Ovary (tissue), 9 donors: ENCODE data around the gene IFT74. TPM values are rescaled to one million over a fixed set of nuclear protein-coding genes. Genes with fewer than 3 reads are reported as not detected.

ENCODE experiments used
- DNase-seq, 5 donors: peaks; one replicate each; pipeline ENCODE4 v3.0.0-alpha.2; 2019 to 2020
- H3K27ac ChIP-seq, 2 donors: fragments of 200-600 bp; one replicate each; pipeline versions ENCODE4 v1.5.1 to v1.8.0; 2019 to 2022
- H3K27me3 ChIP-seq: fragments of 200-600 bp; one replicate; pipeline ENCODE4 v1.8.0; 2022
- H3K36me3 ChIP-seq: fragments of 200-600 bp; sonication (generic); one replicate; pipeline ENCODE4 v1.5.1; 2019
- H3K4me1 ChIP-seq: one replicate; pipeline ENCODE4 v1.8.1; 2013; ENCODE audit warnings: mild to moderate bottlenecking, moderate library complexity; ENCODE audit not compliant: insufficient read depth
- H3K4me3 ChIP-seq: fragments of 200-600 bp; sonication (generic); one replicate; pipeline ENCODE4 v1.5.1; 2017
- H3K9me3 ChIP-seq, 2 donors: fragments of 200-600 bp in 1 of 2; sonication (generic) in 1 of 2; one replicate each; pipeline versions ENCODE4 v1.5.1 to v1.8.1; 2013 to 2019; ENCODE audit warnings: mild to moderate bottlenecking in 1 of 2, moderate library complexity in 1 of 2
- CTCF ChIP-seq, 3 donors: fragments of 450-650 bp in 2 of 3; fragments of 200-600 bp in 1 of 3; IDR thresholded peaks; one replicate each; pipeline versions ENCODE4 v1.5.1 to v1.8.0; 2016 to 2022; ENCODE audit warnings: antibody characterized with exemption in 3 of 3, mild to moderate bottlenecking in 1 of 3
- EP300 ChIP-seq: sonication (generic); formaldehyde crosslinking; IDR thresholded peaks from one replicate; pipeline ENCODE4 v1.6.1; 2017; ENCODE audit warnings: antibody characterized with exemption
- POLR2A ChIP-seq: fragments of 450-650 bp; IDR thresholded peaks from one replicate; pipeline ENCODE4 v1.6.1; 2017; ENCODE audit warnings: antibody characterized with exemption, mild to moderate bottlenecking, moderate library complexity
- WGBS, 3 donors: extraction: QIAGEN DNeasy Blood & Tissue Kit in 1 of 3; methylation state at CpG; one replicate each; pipeline versions ENCODE4 v1.1.5 to v1.1.7; 2013 to 2017; 5-methylcytosine and 5-hydroxymethylcytosine counted together
- intact Hi-C, 4 donors: fragments of 100-400 bp; cut with DNase I; formaldehyde crosslinking; loops; one replicate each; pipeline versions ENCODE4 v1.11.0 to v1.15.1; 2022 to 2023
- polyA plus RNA-seq, 2 donors: library from polyadenylated mRNA; stranded (reverse); fragments of 200-250 nt in 1 of 2; fragments of 350-450 nt in 1 of 2; fragmentation: Illumina TruSeq in 1 of 2; extraction: RNeasy Lipid Tissue Mini Kit (QIAGEN cat#74804) in 1 of 2; gene quantifications; one replicate each; pipeline ENCODE4 v1.2.3, GENCODE V29; 2013 to 2014
- total RNA-seq, 7 donors: library from RNA; depleted of rRNA in 2 of 7; stranded (reverse); fragments of >200 nt in 2 of 7; fragmentation: NEBNext Ultra II Directional in 3 of 7; extraction: Animal tissue kit (Norgen Biotek cat#: 25700) in 3 of 7; gene quantifications; one replicate each; pipeline versions ENCODE4 v1.1.0 to v1.2.4, GENCODE V29; 2016 to 2023
- donor health status: DM: no; HTN: no; CAD: no; lungs with moderate emphysema.
- donor health status: DM: no; HTN: no; CAD: no.
- donor health status: Bipolar disorder and iron deficiency.
- donor health status: DM: yes; HTN: yes; CAD: no.
- donor health status: DM: no; HTN: no; CAD: no.
- donor health status: DM: yes; HTN: yes; CAD: no.

IFT74 gene
- total and polyA plus RNA-seq, 9 donors = 9.2 to 24.6 (median 16.2) TPM

- no peak for DNase-seq
- TF ChIP-seq EP300 = no peak
- TF ChIP-seq POLR2A = no peak
- no peak for TF ChIP-seq CTCF (IDR thresholded peaks at IDR 0.05)
- intact Hi-C loops = no loop called here
- Histone ChIP-seq H3K36me3 (no peaks in the 10 kb centered on the region), H3K27me3 (no peaks in the 10 kb centered on the region), H3K4me3 (no peak overlapping the region), H3K9me3 (no peaks in the 10 kb centered on the region), H3K4me1 (peaks cover 3% of the 10 kb centered on the region), H3K27ac (no peak overlapping the region)
- 86 to 91% (median 89%) methylated on average over 2 of the region's 2 CpGs for WGBS, 3 donors
Measured at GRCh38 chr9:27112235-27112634, 156.0 kb downstream of the IFT74 start.

Other genes starting within 250 kb of the IFT74 start
- gene CAAP1, start 63.6 kb upstream of the IFT74 start, total RNA-seq = 10 to 100 TPM in 5 of 7 donors, 1 to 10 TPM in 2; 8.5 to 15.0 (median 10.5) TPM
- gene CAAP1, start 63.6 kb upstream of the IFT74 start, polyA plus RNA-seq = 10 to 100 TPM in 1 of 2 donors, 1 to 10 TPM in 1; 6.7 to 14.0 TPM
- gene PLAA, start 9.2 kb upstream of the IFT74 start, total RNA-seq = 10 to 100 TPM; 13.6 to 25.2 (median 20.2) TPM
- gene PLAA, start 9.2 kb upstream of the IFT74 start, polyA plus RNA-seq = 10 to 100 TPM; 11.6 to 27.2 TPM
- under 1 TPM in 1 of 7 donors, not detected in 6; 0.08 TPM for gene LRRC19, start 49.3 kb downstream of the IFT74 start, total RNA-seq
- not detected for gene LRRC19, start 49.3 kb downstream of the IFT74 start, polyA plus RNA-seq
- gene TEK, start 152.8 kb downstream of the IFT74 start, total RNA-seq = 10 to 100 TPM in 1 of 7 donors, 1 to 10 TPM in 6; 2.0 to 10.5 (median 4.0) TPM
- 10 to 100 TPM in 1 of 2 donors, 1 to 10 TPM in 1; 7.7 to 22.2 TPM for gene TEK, start 152.8 kb downstream of the IFT74 start, polyA plus RNA-seq